H1 (cell line): ENCODE results near the gene ACTR6. TPM values are rescaled to one million over a fixed set of nuclear protein-coding genes. Genes with fewer than 3 reads are reported as not detected.

Experiments used
- CTCF ChIA-PET: fragments of 300-600 bp; sonication (Branson Sonifier 250); formaldehyde crosslinking; loops from one replicate; lab custom pipeline; 2021; ENCODE audit not compliant: partially characterized antibody; lab: Charles Lee
- POLR2A ChIA-PET: fragments of 300-600 bp; sonication (Branson Sonifier 250); formaldehyde crosslinking; loops from one replicate; lab custom pipeline; 2021; ENCODE audit warnings: inconsistent platforms; ENCODE audit not compliant: partially characterized antibody; lab: Charles Lee
- DNase-seq, 2 experiments: peaks; one replicate each; pipeline versions ENCODE4 v3.0.0 to v3.0.0-alpha.2; 2010 to 2022; ENCODE audit warnings: low spot score in 2 of 2, low read depth in 1 of 2, mixed read lengths in 1 of 2
- FAIRE-seq: peaks from 2 replicates; lab custom pipeline; 2011; peaks lifted over from hg19 to GRCh38; lab: Jason Lieb, UNC
- H2AFZ ChIP-seq: 2 replicates; pipeline ENCODE4 v1.8.1; 2012; ENCODE audit warnings: low read length, inconsistent platforms
- H2AK5ac ChIP-seq: 2 replicates; pipeline ENCODE4 v1.6.1; 2013; ENCODE audit warnings: low read depth, low read length
- H2BK120ac ChIP-seq: replicated peaks from 2 replicates; pipeline ENCODE3; 2013; ENCODE audit warnings: low read depth, low read length, inconsistent platforms
- H2BK12ac ChIP-seq: 2 replicates; pipeline ENCODE4 v1.6.1; 2013; ENCODE audit warnings: low read depth, low read length
- H2BK15ac ChIP-seq: 2 replicates; pipeline ENCODE4 v1.6.1; 2013; ENCODE audit warnings: low read length
- H2BK20ac ChIP-seq: 2 replicates; pipeline ENCODE4 v1.6.1; 2013; ENCODE audit warnings: low read length
- H2BK5ac ChIP-seq: 2 replicates; pipeline ENCODE4 v1.6.1; 2013; ENCODE audit warnings: low read depth, low read length
- H3K14ac ChIP-seq: 2 replicates; pipeline ENCODE4 v1.6.1; 2013; ENCODE audit warnings: inconsistent platforms; ENCODE audit not compliant: insufficient read length
- H3K18ac ChIP-seq: 2 replicates; pipeline ENCODE4 v1.6.1; 2013; ENCODE audit warnings: low read length; ENCODE audit errors: extremely low read depth
- H3K23ac ChIP-seq: 2 replicates; pipeline ENCODE4 v1.6.1; 2013; ENCODE audit warnings: inconsistent platforms; ENCODE audit not compliant: insufficient read length
- H3K23me2 ChIP-seq: 2 replicates; pipeline ENCODE4 v1.6.1; 2013; ENCODE audit warnings: low read depth, low read length
- H3K27ac ChIP-seq: 2 replicates; pipeline ENCODE4 v1.6.1; 2011; ENCODE audit warnings: low read depth, low read length, inconsistent platforms
- H3K27me3 ChIP-seq, 4 experiments: replicated peaks in 1 of 4; 1 replicate in 1 of 4; 2 replicates in 3 of 4; pipeline versions ENCODE4 v1.6.1 to v1.8.1; 2011 to 2013; ENCODE audit warnings: low read length in 3 of 4, mild to moderate bottlenecking in 3 of 4, inconsistent platforms in 2 of 4, mixed read lengths in 2 of 4, moderate library complexity in 1 of 4; ENCODE audit not compliant: control insufficient read depth in 3 of 4, insufficient read depth in 3 of 4; ENCODE audit errors: extremely low read depth in 1 of 4
- H3K36me3 ChIP-seq, 4 experiments: 2 replicates each; pipeline versions ENCODE4 v1.6.1 to v1.8.1; 2011 to 2013; ENCODE audit warnings: mild to moderate bottlenecking in 4 of 4, low read length in 3 of 4, moderate library complexity in 2 of 4, control low read depth in 1 of 4, inconsistent platforms in 1 of 4; ENCODE audit not compliant: insufficient read depth in 4 of 4, control insufficient read depth in 2 of 4
- H3K4ac ChIP-seq: replicated peaks from 2 replicates; pipeline ENCODE3; 2013; ENCODE audit warnings: low read length, low read depth, mixed read lengths, inconsistent platforms; ENCODE audit not compliant: insufficient read length
- H3K4me1 ChIP-seq, 4 experiments: replicated peaks in 1 of 4; 1 replicate in 1 of 4; 2 replicates in 3 of 4; pipeline versions ENCODE4 v1.6.1 to v1.8.1; 2011 to 2013; ENCODE audit warnings: low read length in 3 of 4, inconsistent platforms in 2 of 4, mixed read lengths in 1 of 4; ENCODE audit not compliant: insufficient read depth in 4 of 4, control insufficient read depth in 3 of 4
- H3K4me2 ChIP-seq, 2 experiments: 2 replicates each; pipeline versions ENCODE4 v1.6.1 to v1.8.1; 2011 to 2013; ENCODE audit warnings: low read depth in 2 of 2, low read length in 2 of 2, control low read depth in 1 of 2, inconsistent platforms in 1 of 2, mild to moderate bottlenecking in 1 of 2; ENCODE audit not compliant: insufficient read depth in 1 of 2
- H3K4me3 ChIP-seq, 4 experiments: fragments of 200-600, 300-600 bp in 1 of 4; sonication (generic), shearing (Covaris generic), sonication (Bioruptor Twin) in 1 of 4; 2 replicates each; pipeline versions ENCODE4 v1.5.1 to v1.8.1; 2011 to 2016; ENCODE audit warnings: low read length in 4 of 4, low read depth in 3 of 4, control low read depth in 2 of 4, inconsistent platforms in 2 of 4, mild to moderate bottlenecking in 2 of 4, mixed read lengths in 1 of 4, moderate library complexity in 1 of 4; ENCODE audit not compliant: insufficient read depth in 2 of 4; ENCODE audit errors: extremely low read depth in 1 of 4
- H3K56ac ChIP-seq: replicated peaks from 2 replicates; pipeline ENCODE3; 2013; ENCODE audit warnings: low read depth, mild to moderate bottlenecking, mixed read lengths, low read length, inconsistent platforms; ENCODE audit not compliant: insufficient read length
- H3K79me1 ChIP-seq: 2 replicates; pipeline ENCODE4 v1.6.1; 2013; ENCODE audit warnings: low read depth, low read length, control low read depth
- H3K79me2 ChIP-seq, 2 experiments: 2 replicates each; pipeline versions ENCODE4 v1.6.1 to v1.8.1; 2012 to 2013; ENCODE audit warnings: low read length in 2 of 2, mild to moderate bottlenecking in 2 of 2, inconsistent platforms in 1 of 2; ENCODE audit not compliant: insufficient read depth in 2 of 2, control insufficient read depth in 1 of 2
- H3K9ac ChIP-seq, 4 experiments: replicated peaks in 1 of 4; 1 replicate in 1 of 4; 2 replicates in 3 of 4; pipeline versions ENCODE4 v1.6.1 to v1.8.1; 2011 to 2013; ENCODE audit warnings: low read depth in 3 of 4, low read length in 3 of 4, control low read depth in 2 of 4, mild to moderate bottlenecking in 2 of 4, moderate library complexity in 2 of 4, inconsistent platforms in 1 of 4; ENCODE audit errors: extremely low read depth in 1 of 4
- H3K9me3 ChIP-seq, 2 experiments: 2 replicates each; pipeline versions ENCODE4 v1.6.1 to v1.8.1; 2012 to 2013; ENCODE audit warnings: mild to moderate bottlenecking in 2 of 2, moderate library complexity in 2 of 2, control low read depth in 1 of 2, inconsistent platforms in 1 of 2, low read depth in 1 of 2, low read length in 1 of 2, mixed read lengths in 1 of 2; ENCODE audit not compliant: insufficient read depth in 2 of 2
- H4K20me1 ChIP-seq, 2 experiments: replicated peaks in 1 of 2; 2 replicates each; pipeline versions ENCODE3 to v1.8.1; 2011 to 2013; ENCODE audit warnings: inconsistent platforms in 2 of 2, low read length in 2 of 2, mild to moderate bottlenecking in 1 of 2; ENCODE audit not compliant: insufficient read depth in 2 of 2, control insufficient read depth in 1 of 2
- H4K5ac ChIP-seq: 2 replicates; pipeline ENCODE4 v1.6.1; 2013; ENCODE audit warnings: low read length, low read depth, mixed read lengths, inconsistent platforms; ENCODE audit not compliant: insufficient read length
- H4K8ac ChIP-seq: 2 replicates; pipeline ENCODE4 v1.8.0; 2013; ENCODE audit warnings: mild to moderate bottlenecking, moderate library complexity, low read length, inconsistent platforms; ENCODE audit not compliant: insufficient read depth; ENCODE audit errors: extremely low read depth
- H4K91ac ChIP-seq: replicated peaks from 2 replicates; pipeline ENCODE3; 2013; ENCODE audit warnings: low read length, mixed read lengths, inconsistent platforms; ENCODE audit not compliant: insufficient read length
- BACH1 ChIP-seq: IDR thresholded peaks from 2 replicates; pipeline ENCODE4 v1.6.1; 2012; ENCODE audit warnings: low read length, improper control_type of control experiment
- CHD1 ChIP-seq: IDR thresholded peaks from 2 replicates; pipeline ENCODE4 v1.6.1; 2012; ENCODE audit warnings: low read depth, low read length, improper control_type of control experiment
- GTF2F1 ChIP-seq: IDR thresholded peaks from 2 replicates; pipeline ENCODE4 v1.6.1; 2012; ENCODE audit warnings: low read depth, low read length, improper control_type of control experiment, borderline replicate concordance
- JUN ChIP-seq: IDR thresholded peaks from 2 replicates; pipeline ENCODE4 v1.6.1; 2011; ENCODE audit warnings: low read depth, mild to moderate bottlenecking, improper control_type of control experiment, low read length
- JUND ChIP-seq: IDR thresholded peaks from 2 replicates; pipeline ENCODE4 v1.6.1; 2011; ENCODE audit warnings: mild to moderate bottlenecking, improper control_type of control experiment, low read length
- NRF1 ChIP-seq: IDR thresholded peaks from 2 replicates; pipeline ENCODE4 v1.6.1; 2011; ENCODE audit warnings: mild to moderate bottlenecking, low read depth, low read length, improper control_type of control experiment
- POU5F1 ChIP-seq: IDR thresholded peaks from 2 replicates; pipeline ENCODE4 v1.6.1; 2011; ENCODE audit warnings: low read depth, mild to moderate bottlenecking, low read length, moderate library complexity
- RAD21 ChIP-seq, 2 experiments: IDR thresholded peaks in 1 of 2; conservative IDR thresholded peaks in 1 of 2; 2 replicates each; pipeline ENCODE4 v1.6.1; 2011; ENCODE audit warnings: low read depth in 2 of 2, low read length in 2 of 2, improper control_type of control experiment in 1 of 2, inconsistent platforms in 1 of 2, mild to moderate bottlenecking in 1 of 2, moderate library complexity in 1 of 2
- SP1 ChIP-seq: IDR thresholded peaks from 2 replicates; pipeline ENCODE4 v1.6.1; 2011; ENCODE audit warnings: low read depth, low read length
- WGBS, 2 experiments: shearing (Covaris generic) in 1 of 2; methylation state at CpG; one replicate each; pipeline versions ENCODE4 v1.1.6 to v1.1.7; 2013 to 2015; ENCODE audit warnings: low lambda C conversion rate in 2 of 2, mixed read lengths in 2 of 2, inconsistent platforms in 1 of 2, low coverage in 1 of 2, missing lambda C conversion rate in 1 of 2; ENCODE audit not compliant: insufficient replicate concordance in 2 of 2, insufficient coverage in 1 of 2, insufficient read length in 1 of 2; ENCODE audit errors: extremely low coverage in 1 of 2, missing lambda C conversion rate in 1 of 2; 5-methylcytosine and 5-hydroxymethylcytosine counted together
- polyA plus RNA-seq, 7 experiments: library from polyadenylated mRNA; depleted of rRNA in 3 of 7; stranded (reverse) in 5 of 7; unstranded in 2 of 7; fragments of >200 nt in 5 of 7; fragments of 200-250 nt in 2 of 7; gene quantifications; 1 replicate in 5 of 7; 2 replicates in 1 of 7; 4 replicates in 1 of 7; pipeline versions ENCODE4 v1.2.1 to v1.2.3, GENCODE V29; 2011 to 2013; ENCODE audit warnings: missing spikeins in 2 of 7, mixed read lengths in 2 of 7
- total RNA-seq: library from RNA; stranded (reverse); fragmentation: NEBNext Ultra II Directional; extraction: Animal tissue kit (Norgen Biotek cat#: 25700); gene quantifications from 2 replicates; pipeline ENCODE4 v1.2.1, GENCODE V29; 2021
- TF ChIP-seq, protein P1 (sequence below), 3 experiments: IDR thresholded peaks; 1 replicate in 2 of 3; 2 replicates in 1 of 3; pipeline versions ENCODE4 v1.5.1 to v1.6.1; 2011; ENCODE audit warnings: low read length in 3 of 3, mild to moderate bottlenecking in 3 of 3, inconsistent platforms in 2 of 3, low read depth in 1 of 3, moderate library complexity in 1 of 3; ENCODE audit not compliant: insufficient read depth in 1 of 3; ENCODE audit errors: control extremely low read depth in 1 of 3

ACTR6 gene
- total and polyA plus RNA-seq, 2 of the 8 experiments (the other 6 are each of a cell fraction or from before 2014, with no cell fraction given), result 10.2 to 36.8 TPM

DNA sequence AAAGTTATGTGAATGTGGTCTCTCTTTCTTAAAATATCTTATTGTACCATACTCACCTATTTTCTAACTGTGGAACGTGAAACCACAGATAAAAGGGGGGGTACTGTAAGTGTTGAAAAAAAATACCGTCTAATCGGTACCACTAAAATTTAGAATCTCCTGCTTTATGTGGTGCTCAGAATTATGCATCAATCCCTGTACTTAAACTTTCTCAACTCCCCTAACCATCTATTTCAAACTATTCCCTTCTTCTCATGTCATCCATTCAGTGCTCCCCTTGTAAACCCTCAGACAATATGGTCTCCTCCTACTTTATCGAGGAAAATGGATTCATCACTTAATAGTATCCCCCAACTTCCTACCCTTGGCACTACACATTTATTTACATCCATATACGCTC is 42.5 kb downstream of the ACTR6 start:
- H2BK12ac ChIP-seq, result no peak overlapping the region
- H3K79me2 ChIP-seq, result no peaks in the 10 kb centered on the region
- no peak overlapping the region for H3K4ac ChIP-seq
- no peaks in the 10 kb centered on the region for H3K23me2 ChIP-seq
- H3K36me3 ChIP-seq, result no peaks in the 10 kb centered on the region
- peaks cover 0 to 2% of the 10 kb centered on the region in 2 experiments for H4K20me1 ChIP-seq
- H3K23ac ChIP-seq, result no peak overlapping the region
- no peak overlapping the region for H3K9ac ChIP-seq
- no peak overlapping the region for H3K18ac ChIP-seq
- no peaks in the 10 kb centered on the region for H3K27me3 ChIP-seq
- H4K91ac ChIP-seq, result no peak overlapping the region
- no peak overlapping the region for H2BK120ac ChIP-seq
- no peak overlapping the region for H4K5ac ChIP-seq
- H3K4me1 ChIP-seq, result no peaks in the 10 kb centered on the region
- H3K14ac ChIP-seq, result no peak overlapping the region
- no peak overlapping the region for H3K4me3 ChIP-seq
- H3K9me3 ChIP-seq, result no peaks in the 10 kb centered on the region
- DNase-seq, result no peak
- no peak overlapping the region for H2BK15ac ChIP-seq
- H3K27ac ChIP-seq, result no peak overlapping the region
- no peak overlapping the region for H3K4me2 ChIP-seq
- H4K8ac ChIP-seq, result no peak overlapping the region
- TF ChIP-seq BACH1 (no peak), SP1 (no peak), JUND (no peak), JUN (no peak), RAD21 (IDR thresholded peaks at IDR 0.05 in 1 of 2, conservative IDR thresholded peaks at IDR 0.05 in 1 of 2; ENCODE audit: low read depth in 2 of 2, low read length in 2 of 2) (no peak), GTF2F1 (no peak), POU5F1 (no peak), NRF1 (no peak), CHD1 (no peak)
- TF ChIP-seq, protein P1, sequence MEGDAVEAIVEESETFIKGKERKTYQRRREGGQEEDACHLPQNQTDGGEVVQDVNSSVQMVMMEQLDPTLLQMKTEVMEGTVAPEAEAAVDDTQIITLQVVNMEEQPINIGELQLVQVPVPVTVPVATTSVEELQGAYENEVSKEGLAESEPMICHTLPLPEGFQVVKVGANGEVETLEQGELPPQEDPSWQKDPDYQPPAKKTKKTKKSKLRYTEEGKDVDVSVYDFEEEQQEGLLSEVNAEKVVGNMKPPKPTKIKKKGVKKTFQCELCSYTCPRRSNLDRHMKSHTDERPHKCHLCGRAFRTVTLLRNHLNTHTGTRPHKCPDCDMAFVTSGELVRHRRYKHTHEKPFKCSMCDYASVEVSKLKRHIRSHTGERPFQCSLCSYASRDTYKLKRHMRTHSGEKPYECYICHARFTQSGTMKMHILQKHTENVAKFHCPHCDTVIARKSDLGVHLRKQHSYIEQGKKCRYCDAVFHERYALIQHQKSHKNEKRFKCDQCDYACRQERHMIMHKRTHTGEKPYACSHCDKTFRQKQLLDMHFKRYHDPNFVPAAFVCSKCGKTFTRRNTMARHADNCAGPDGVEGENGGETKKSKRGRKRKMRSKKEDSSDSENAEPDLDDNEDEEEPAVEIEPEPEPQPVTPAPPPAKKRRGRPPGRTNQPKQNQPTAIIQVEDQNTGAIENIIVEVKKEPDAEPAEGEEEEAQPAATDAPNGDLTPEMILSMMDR (IDR thresholded peaks at IDR 0.05; ENCODE audit: control extremely low read depth in 1 of 3, insufficient read depth in 1 of 3, low read depth in 1 of 3, low read length in 3 of 3), result no peak
- TF ChIP-seq, all 59 proteins: peak for 0
- ChIA-PET CTCF (no interaction called here), POLR2A (no interaction called here)
- Histone ChIP-seq H3K56ac (no peak overlapping the region), H2BK20ac (no peak overlapping the region), H2AFZ (no peak overlapping the region), H3K79me1 (no peaks in the 10 kb centered on the region), H2BK5ac (no peak overlapping the region), H2AK5ac (no peak overlapping the region)
- 85 to 100% methylated on average over 1 to 5 of the region's 5 CpGs for WGBS, 2 experiments
- no peak for FAIRE-seq
